ENCODE measurements around the gene TRABD.

The TRABD gene

DNA sequence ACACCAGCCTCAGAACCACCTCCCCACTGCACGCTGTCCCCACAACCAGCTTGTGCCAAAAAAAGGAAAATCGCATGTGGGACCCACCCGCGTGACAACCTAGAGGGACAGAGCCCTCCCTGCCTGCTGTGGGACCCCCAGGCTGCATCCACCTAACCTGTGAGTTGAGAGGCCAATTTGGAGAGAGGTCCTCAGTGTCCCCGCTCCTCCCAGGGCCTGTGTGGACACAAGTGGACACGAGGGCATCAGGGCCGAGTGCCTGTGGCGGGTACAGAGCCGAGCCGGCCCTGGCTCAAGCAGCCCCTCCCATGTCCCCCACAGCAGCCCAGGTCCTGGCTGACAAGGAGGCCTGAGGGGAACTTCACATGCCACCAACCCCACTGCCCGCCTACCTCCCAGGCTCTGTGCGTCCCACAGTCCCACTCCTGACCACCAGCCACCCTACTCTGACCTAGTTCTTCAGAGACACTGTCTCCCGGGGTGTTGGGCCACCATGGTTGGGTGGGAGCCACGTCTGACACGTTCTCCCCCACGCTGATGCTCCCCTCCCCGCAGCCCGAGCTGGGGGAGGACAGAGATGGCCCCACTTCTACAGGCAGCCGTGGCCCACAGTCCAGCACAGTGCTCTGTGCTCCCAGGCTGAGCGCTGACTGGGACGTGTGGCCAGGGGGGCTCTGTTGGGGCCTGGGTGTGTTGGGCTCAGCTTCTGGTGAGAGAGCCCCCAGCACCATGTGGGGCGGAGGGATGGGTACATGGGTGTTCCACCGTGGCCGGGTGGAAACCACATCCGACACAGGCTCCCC, 34.3 kb downstream of the TRABD start:
- no peak overlapping the region for H3K4ac ChIP-seq (ENCODE audit: low read depth in 1 of 2, low read length in 2 of 2)
- peaks cover 23% of the 10 kb centered on the region for H3K79me1 ChIP-seq (replicated peaks; ENCODE audit: low read length, poor library complexity, severe bottlenecking)
- no peak overlapping the region for H3K4me3 ChIP-seq (ENCODE audit: insufficient read depth in 1 of 2, low read depth in 1 of 2, low read length in 2 of 2)
- no peak overlapping the region for H2BK12ac ChIP-seq (ENCODE audit: low read length in 2 of 2)
- H3K23ac ChIP-seq (ENCODE audit: low read length in 2 of 2): no peak overlapping the region
- no peak overlapping the region for H2BK15ac ChIP-seq (ENCODE audit: low read depth, poor library complexity, severe bottlenecking)
- no peak overlapping the region for H2AFZ ChIP-seq (ENCODE audit: low read depth, low read length)
- no peak overlapping the region for H4K8ac ChIP-seq (ENCODE audit: low read length)
- H3K9ac ChIP-seq (ENCODE audit: low read length): no peak overlapping the region
- H3K4me2 ChIP-seq (ENCODE audit: low read length, poor library complexity, severe bottlenecking): no peak overlapping the region
- H3K27me3 ChIP-seq (ENCODE audit: control insufficient read depth in 1 of 2, insufficient read depth in 1 of 2, low read length in 2 of 2): no peaks in the 10 kb centered on the region
- H3K36me3 ChIP-seq (ENCODE audit: control insufficient read depth in 1 of 2, insufficient read depth in 2 of 2, low read depth in 1 of 2, low read length in 2 of 2): peaks cover 90 to 98% of the 10 kb centered on the region in 2 experiments
- H2BK120ac ChIP-seq (ENCODE audit: low read depth, low read length): no peak overlapping the region
- H3K9me3 ChIP-seq (ENCODE audit: control insufficient read depth, low read length): no peaks in the 10 kb centered on the region
- no peak overlapping the region for H3K14ac ChIP-seq (ENCODE audit: low read length in 2 of 2)
- H2BK5ac ChIP-seq (ENCODE audit: low read depth, low read length, poor library complexity, severe bottlenecking): no peak overlapping the region
- H3K4me1 ChIP-seq (ENCODE audit: control insufficient read depth, insufficient read depth, low read depth, low read length): peaks cover 10% of the 10 kb centered on the region
- H2AK5ac ChIP-seq (ENCODE audit: low read length, severe bottlenecking): no peak overlapping the region
- no peak for DNase-seq
- no peak overlapping the region for H4K91ac ChIP-seq (ENCODE audit: low read length)
- no peak overlapping the region for H3K18ac ChIP-seq (ENCODE audit: low read depth in 1 of 2, low read length in 2 of 2)
- WGBS: 98% methylated on average over 25 of the region's 25 CpGs
- H3K27ac ChIP-seq (ENCODE audit: low read length, poor library complexity, severe bottlenecking): no peak overlapping the region

- H3K4ac ChIP-seq (ENCODE audit: low read depth in 1 of 2, low read length in 2 of 2): no peak overlapping the region
- H2AK5ac ChIP-seq (ENCODE audit: low read length, severe bottlenecking): no peak overlapping the region
- H2BK5ac ChIP-seq (ENCODE audit: low read depth, low read length, poor library complexity, severe bottlenecking): no peak overlapping the region
- no peaks in the 10 kb centered on the region for H3K9me3 ChIP-seq (ENCODE audit: control insufficient read depth, low read length)
- H3K36me3 ChIP-seq (ENCODE audit: control insufficient read depth in 1 of 2, insufficient read depth in 2 of 2, low read depth in 1 of 2, low read length in 2 of 2): peaks cover 92 to 98% of the 10 kb centered on the region in 2 experiments
- no peak overlapping the region for H2BK120ac ChIP-seq (ENCODE audit: low read depth, low read length)
- no peaks in the 10 kb centered on the region for H3K27me3 ChIP-seq (ENCODE audit: control insufficient read depth in 1 of 2, insufficient read depth in 1 of 2, low read length in 2 of 2)
- H2AFZ ChIP-seq (ENCODE audit: low read depth, low read length): no peak overlapping the region
- peaks cover 22% of the 10 kb centered on the region for H3K79me1 ChIP-seq (replicated peaks; ENCODE audit: low read length, poor library complexity, severe bottlenecking)
- no peak overlapping the region for H2BK12ac ChIP-seq (ENCODE audit: low read length in 2 of 2)
- no peak overlapping the region for H3K4me3 ChIP-seq (ENCODE audit: insufficient read depth in 1 of 2, low read depth in 1 of 2, low read length in 2 of 2)
- H3K9ac ChIP-seq (ENCODE audit: low read length): no peak overlapping the region
- no peak overlapping the region for H2BK15ac ChIP-seq (ENCODE audit: low read depth, poor library complexity, severe bottlenecking)
- no peak overlapping the region for H3K14ac ChIP-seq (ENCODE audit: low read length in 2 of 2)
- H3K18ac ChIP-seq (ENCODE audit: low read depth in 1 of 2, low read length in 2 of 2): no peak overlapping the region
- no peak overlapping the region for H3K27ac ChIP-seq (ENCODE audit: low read length, poor library complexity, severe bottlenecking)
- H3K4me2 ChIP-seq (ENCODE audit: low read length, poor library complexity, severe bottlenecking): no peak overlapping the region
- peaks cover 10% of the 10 kb centered on the region for H3K4me1 ChIP-seq (ENCODE audit: control insufficient read depth, insufficient read depth, low read depth, low read length)
- no peak for DNase-seq
- no peak overlapping the region for H4K8ac ChIP-seq (ENCODE audit: low read length)
- 98% methylated on average over 45 of the region's 45 CpGs for WGBS
- H3K23ac ChIP-seq (ENCODE audit: low read length in 2 of 2): no peak overlapping the region
- H4K91ac ChIP-seq (ENCODE audit: low read length): peak overlapping the region; percentile 16
Observed at GRCh38 chr22:50220603-50221409, 35.1 kb downstream of the TRABD start.

GRCh38 chr22:50221410-50222300, 35.9 kb downstream of the TRABD start:
- Histone ChIP-seq H3K4me3 (ENCODE audit: insufficient read depth in 1 of 2, low read depth in 1 of 2, low read length in 2 of 2) (no peak overlapping the region), H3K23ac (ENCODE audit: low read length in 2 of 2) (no peak overlapping the region), H3K9ac (ENCODE audit: low read length) (no peak overlapping the region), H3K4ac (ENCODE audit: low read depth in 1 of 2, low read length in 2 of 2) (no peak overlapping the region), H2BK120ac (ENCODE audit: low read depth, low read length) (no peak overlapping the region), H3K36me3 (ENCODE audit: control insufficient read depth in 1 of 2, insufficient read depth in 2 of 2, low read depth in 1 of 2, low read length in 2 of 2) (peaks cover 90 to 98% of the 10 kb centered on the region in 2 experiments), H4K8ac (ENCODE audit: low read length) (no peak overlapping the region), H3K4me1 (ENCODE audit: control insufficient read depth, insufficient read depth, low read depth, low read length) (peaks cover 10% of the 10 kb centered on the region), H2BK15ac (ENCODE audit: low read depth, poor library complexity, severe bottlenecking) (no peak overlapping the region), H3K27me3 (ENCODE audit: control insufficient read depth in 1 of 2, insufficient read depth in 1 of 2, low read length in 2 of 2) (no peaks in the 10 kb centered on the region), H3K79me1 (replicated peaks; ENCODE audit: low read length, poor library complexity, severe bottlenecking) (peaks cover 27% of the 10 kb centered on the region), H2AK5ac (ENCODE audit: low read length, severe bottlenecking) (no peak overlapping the region), H2BK12ac (ENCODE audit: low read length in 2 of 2) (no peak overlapping the region), H3K14ac (ENCODE audit: low read length in 2 of 2) (no peak overlapping the region), H3K18ac (ENCODE audit: low read depth in 1 of 2, low read length in 2 of 2) (no peak overlapping the region), H3K4me2 (ENCODE audit: low read length, poor library complexity, severe bottlenecking) (no peak overlapping the region), H3K27ac (ENCODE audit: low read length, poor library complexity, severe bottlenecking) (no peak overlapping the region), H3K9me3 (ENCODE audit: control insufficient read depth, low read length) (no peaks in the 10 kb centered on the region), H2AFZ (ENCODE audit: low read depth, low read length) (no peak overlapping the region), H2BK5ac (ENCODE audit: low read depth, low read length, poor library complexity, severe bottlenecking) (no peak overlapping the region), H4K91ac (ENCODE audit: low read length) (no peak overlapping the region)
- DNase-seq: no peak
- 95% methylated on average over 19 of the region's 19 CpGs for WGBS

All from mesenchymal stem cell (in vitro differentiated cells and primary cell).